Gastroesophageal sphincter (tissue), 4 donors: ENCODE measurements around the gene WNT9A. TPM values are rescaled to one million over a fixed set of nuclear protein-coding genes. Genes with fewer than 3 reads are reported as not detected.
"Not testable (repeated sequence)": the region's sequence is repeated elsewhere in the genome, so short reads cannot be mapped to it uniquely, and the experiment has no call there.

ENCODE experiments used
- ATAC-seq: fragments of 150-250 bp; one replicate; pipeline ENCODE4 v1.9.1; 2016; ENCODE audit warnings: mild to moderate bottlenecking, moderate library complexity
- H3K27ac ChIP-seq, 4 donors: fragments of 200-600 bp; sonication (generic) in 3 of 4; 1 replicate in 3 of 4; 2 replicates in 1 of 4; pipeline ENCODE4 v1.5.1; 2016 to 2019
- H3K27me3 ChIP-seq: fragments of 200-600 bp; sonication (generic); one replicate; pipeline ENCODE4 v1.5.1; 2019
- H3K36me3 ChIP-seq, 2 donors: fragments of 200-600 bp; sonication (generic); one replicate each; pipeline ENCODE4 v1.5.1; 2019; ENCODE audit warnings: control low read depth in 1 of 2
- H3K4me1 ChIP-seq, 3 donors: fragments of 200-600 bp; sonication (generic); 1 replicate in 2 of 3; 2 replicates in 1 of 3; pipeline ENCODE4 v1.5.1; 2016 to 2019; ENCODE audit warnings: control low read depth in 2 of 3
- H3K4me3 ChIP-seq, 2 donors: fragments of 200-600 bp; sonication (generic); one replicate each; pipeline ENCODE4 v1.5.1; 2019; ENCODE audit warnings: mild to moderate bottlenecking in 1 of 2, moderate library complexity in 1 of 2
- H3K9me3 ChIP-seq, 3 donors: fragments of 200-600 bp; sonication (generic); one replicate each; pipeline ENCODE4 v1.5.1; 2017 to 2019; ENCODE audit warnings: control low read depth in 2 of 3
- EP300 ChIP-seq: sonication (generic); formaldehyde crosslinking; IDR thresholded peaks from one replicate; pipeline ENCODE4 v1.6.1; 2017; ENCODE audit warnings: antibody characterized with exemption, mild to moderate bottlenecking
- POLR2A ChIP-seq, 2 donors: fragments of 450-650 bp; IDR thresholded peaks; one replicate each; pipeline ENCODE4 v1.6.1; 2017; ENCODE audit warnings: antibody characterized with exemption in 2 of 2, mild to moderate bottlenecking in 2 of 2, moderate library complexity in 1 of 2
- POLR2AphosphoS5 ChIP-seq: sonication (generic); formaldehyde crosslinking; IDR thresholded peaks from one replicate; pipeline ENCODE4 v1.6.1; 2017; ENCODE audit warnings: antibody characterized with exemption
- WGBS, 2 donors: methylation state at CpG; one replicate each; pipeline ENCODE4 v1.1.5; 2018; ENCODE audit warnings: low coverage in 1 of 2; 5-methylcytosine and 5-hydroxymethylcytosine counted together
- total RNA-seq, 4 donors: library from RNA; depleted of rRNA; stranded (reverse); fragments of >200 nt; gene quantifications; one replicate each; pipeline ENCODE4 v1.1.0, GENCODE V29; 2016
- TF ChIP-seq, protein P1 (sequence below), 4 experiments: fragments of 200-600 bp in 2 of 4; fragments of 450-650 bp in 2 of 4; sonication (generic) in 1 of 4; IDR thresholded peaks; one replicate each; pipeline ENCODE4 v1.5.1; 2017 to 2019; ENCODE audit warnings: antibody characterized with exemption in 4 of 4, mild to moderate bottlenecking in 2 of 4, moderate library complexity in 2 of 4

WNT9A gene
- total RNA-seq, 4 donors from 2014 or later: 5.4 to 14.0 (median 6.6) TPM

DNA sequence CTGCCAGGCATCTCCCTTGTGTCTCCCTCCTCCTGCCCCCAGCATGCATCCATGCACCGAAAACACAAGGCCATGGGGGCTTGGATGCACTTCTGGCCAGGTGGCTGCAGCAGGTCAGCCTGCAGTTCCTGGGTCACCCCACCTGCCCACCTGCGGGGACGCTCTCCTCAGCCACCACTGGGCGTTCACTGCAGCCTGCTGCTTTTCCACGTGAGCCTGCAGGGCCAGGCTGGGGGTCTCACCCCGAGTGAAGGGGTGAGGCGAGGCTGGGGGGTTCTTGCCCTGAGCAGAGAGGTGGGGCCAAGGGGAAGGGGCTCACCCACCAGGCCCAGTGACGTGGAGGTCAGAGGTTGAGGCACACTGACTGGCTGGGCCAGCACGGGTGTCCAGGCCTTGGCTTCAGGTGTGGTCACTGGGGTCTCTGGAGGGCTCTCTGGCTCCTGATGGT lies 64.6 kb downstream of the WNT9A start:
- no peaks in the 10 kb centered on the region for H3K9me3 ChIP-seq
- WGBS, 2 donors: 90 to 100% methylated on average over 1 of the region's 9 CpGs
- no peak for ATAC-seq
- no peaks in the 10 kb centered on the region for H3K36me3 ChIP-seq
- H3K4me3 ChIP-seq: no peak overlapping the region
- H3K4me1 ChIP-seq: peaks cover 0 to 26% (median 16%) of the 10 kb centered on the region in 3 donors
- TF ChIP-seq, protein P1, sequence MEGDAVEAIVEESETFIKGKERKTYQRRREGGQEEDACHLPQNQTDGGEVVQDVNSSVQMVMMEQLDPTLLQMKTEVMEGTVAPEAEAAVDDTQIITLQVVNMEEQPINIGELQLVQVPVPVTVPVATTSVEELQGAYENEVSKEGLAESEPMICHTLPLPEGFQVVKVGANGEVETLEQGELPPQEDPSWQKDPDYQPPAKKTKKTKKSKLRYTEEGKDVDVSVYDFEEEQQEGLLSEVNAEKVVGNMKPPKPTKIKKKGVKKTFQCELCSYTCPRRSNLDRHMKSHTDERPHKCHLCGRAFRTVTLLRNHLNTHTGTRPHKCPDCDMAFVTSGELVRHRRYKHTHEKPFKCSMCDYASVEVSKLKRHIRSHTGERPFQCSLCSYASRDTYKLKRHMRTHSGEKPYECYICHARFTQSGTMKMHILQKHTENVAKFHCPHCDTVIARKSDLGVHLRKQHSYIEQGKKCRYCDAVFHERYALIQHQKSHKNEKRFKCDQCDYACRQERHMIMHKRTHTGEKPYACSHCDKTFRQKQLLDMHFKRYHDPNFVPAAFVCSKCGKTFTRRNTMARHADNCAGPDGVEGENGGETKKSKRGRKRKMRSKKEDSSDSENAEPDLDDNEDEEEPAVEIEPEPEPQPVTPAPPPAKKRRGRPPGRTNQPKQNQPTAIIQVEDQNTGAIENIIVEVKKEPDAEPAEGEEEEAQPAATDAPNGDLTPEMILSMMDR (IDR thresholded peaks at IDR 0.05): no peak
- TF ChIP-seq EP300: no peak
- TF ChIP-seq POLR2A (IDR thresholded peaks at IDR 0.05): no peak
- no peak for TF ChIP-seq POLR2AphosphoS5
- H3K27ac ChIP-seq: no peak overlapping the region
- H3K27me3 ChIP-seq: no peaks in the 10 kb centered on the region

DNA sequence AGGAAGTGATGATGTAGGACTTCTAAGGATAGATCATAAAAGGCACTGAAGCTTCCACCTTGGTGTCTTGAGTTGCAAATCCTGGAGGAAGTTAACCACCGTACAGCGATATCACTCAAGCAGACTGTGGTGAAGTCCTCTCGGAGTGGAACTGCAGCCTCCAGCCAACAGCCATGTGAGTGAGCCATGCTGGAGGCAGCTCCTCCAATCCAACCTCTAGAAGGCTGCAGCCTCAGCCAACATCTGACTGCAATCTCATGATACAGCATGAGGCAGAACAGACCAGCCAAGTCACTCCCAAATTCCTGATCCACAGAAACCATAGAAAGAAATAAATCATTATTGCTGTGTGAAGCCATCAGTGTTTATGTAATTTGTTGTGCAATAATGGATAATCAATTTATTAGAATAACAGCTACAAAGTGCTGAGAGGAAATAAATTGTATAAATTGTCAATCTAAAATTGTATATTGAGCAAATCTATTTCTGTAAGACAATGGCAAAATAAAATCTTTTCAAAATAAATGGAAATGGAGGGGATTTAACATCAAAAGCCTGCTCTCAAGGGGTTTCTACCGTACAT lies 67.3 kb downstream of the WNT9A start:
- no peaks in the 10 kb centered on the region for H3K27me3 ChIP-seq
- no peaks in the 10 kb centered on the region for H3K9me3 ChIP-seq
- TF ChIP-seq POLR2A (IDR thresholded peaks at IDR 0.05) (no peak), POLR2AphosphoS5 (no peak)
- TF ChIP-seq, protein P1 (IDR thresholded peaks at IDR 0.05): no peak
- no peaks in the 10 kb centered on the region for H3K36me3 ChIP-seq
- no peak overlapping the region for H3K27ac ChIP-seq
- ATAC-seq: no peak
- peaks cover 0 to 3% (median 3%) of the 10 kb centered on the region in 3 donors for H3K4me1 ChIP-seq
- H3K4me3 ChIP-seq: no peak overlapping the region
- WGBS, 2 donors: 44 to 59% methylated on average over 1 to 2 of the region's 4 CpGs

DNA sequence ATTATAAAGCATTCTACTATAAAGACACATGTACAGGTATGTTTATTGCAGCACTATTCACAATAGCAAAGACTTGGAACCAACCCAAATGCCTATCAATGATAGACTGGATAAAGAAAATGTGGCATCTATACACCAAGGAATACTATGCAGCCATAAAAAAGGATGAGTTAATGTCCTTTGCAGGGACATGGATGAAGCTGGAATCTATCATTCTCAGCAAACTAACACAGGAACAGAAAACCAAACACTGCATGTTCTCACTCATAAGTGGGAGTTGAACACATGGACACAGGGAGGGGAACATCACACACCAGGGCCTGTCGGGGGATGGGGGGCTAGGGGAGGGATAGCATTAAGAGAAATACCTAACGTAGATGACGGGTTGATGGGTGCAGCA lies 69.9 kb downstream of the WNT9A start:
- WGBS, 2 donors: 100% methylated on average over 1 of the region's 3 CpGs; no CpG with 5 or more reads in 1 of the 2 donors
- H3K27me3 ChIP-seq, H3K4me1 ChIP-seq, H3K27ac ChIP-seq, H3K36me3 ChIP-seq, H3K9me3 ChIP-seq, H3K4me3 ChIP-seq, ATAC-seq: not testable (repeated sequence)

DNA sequence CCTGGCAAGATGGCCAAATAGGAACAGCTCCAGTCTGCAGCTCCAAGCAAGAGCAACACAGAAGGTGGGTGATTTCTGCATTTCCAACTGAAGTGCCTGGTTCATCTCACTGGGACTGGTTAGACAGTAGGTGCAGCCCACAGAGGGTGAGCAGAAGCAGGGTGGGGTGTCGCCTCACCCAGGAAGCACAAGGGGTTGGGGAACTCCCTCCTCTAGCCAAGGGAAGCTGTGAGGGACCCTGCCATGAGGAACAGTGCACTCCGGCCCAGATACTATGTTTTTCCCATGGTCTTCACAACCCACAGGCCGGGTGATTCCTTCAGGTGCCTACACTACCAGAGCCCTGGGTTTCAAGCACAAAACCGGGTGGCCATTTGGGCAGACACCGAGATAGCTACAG lies 75.8 kb downstream of the WNT9A start:
- H3K9me3 ChIP-seq, H3K4me1 ChIP-seq, H3K36me3 ChIP-seq, ATAC-seq, H3K27me3 ChIP-seq, H3K4me3 ChIP-seq, H3K27ac ChIP-seq: not testable (repeated sequence)
- WGBS, 2 donors: 83% methylated on average over 1 of the region's 5 CpGs; no CpG with 5 or more reads in 1 of the 2 donors

DNA sequence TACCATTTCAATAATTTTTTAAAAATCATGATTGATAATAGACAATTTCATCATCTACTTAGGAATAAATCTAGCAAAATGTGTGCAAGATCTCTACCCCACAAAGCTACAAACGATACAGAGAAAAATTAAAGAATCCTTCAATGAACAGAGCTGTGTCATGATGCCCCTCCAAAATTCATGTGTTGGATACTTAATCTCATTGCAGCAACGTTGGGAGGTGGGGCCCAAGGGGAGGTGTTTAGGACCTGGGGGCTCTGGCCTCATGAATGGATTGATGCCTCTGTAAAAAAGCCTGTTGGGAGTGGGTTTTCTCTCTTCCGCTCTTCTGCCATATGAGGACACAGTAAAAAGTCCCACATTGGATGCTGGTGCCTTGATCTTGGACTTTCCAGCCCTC lies 77.4 kb downstream of the WNT9A start:
- Histone ChIP-seq H3K27me3 (peaks cover 2% of the 10 kb centered on the region), H3K36me3 (no peaks in the 10 kb centered on the region), H3K4me3 (no peak overlapping the region), H3K27ac (no peak overlapping the region), H3K4me1 (no peaks in the 10 kb centered on the region), H3K9me3 (peaks cover 0 to 4% (median 0%) of the 10 kb centered on the region in 3 donors)
- no peak for ATAC-seq
- WGBS, 2 donors: 64 to 79% methylated on average over 3 of the region's 3 CpGs
- TF ChIP-seq EP300 (no peak), POLR2AphosphoS5 (no peak), POLR2A (IDR thresholded peaks at IDR 0.05) (no peak)
- TF ChIP-seq, protein P1 (IDR thresholded peaks at IDR 0.05): no peak

DNA sequence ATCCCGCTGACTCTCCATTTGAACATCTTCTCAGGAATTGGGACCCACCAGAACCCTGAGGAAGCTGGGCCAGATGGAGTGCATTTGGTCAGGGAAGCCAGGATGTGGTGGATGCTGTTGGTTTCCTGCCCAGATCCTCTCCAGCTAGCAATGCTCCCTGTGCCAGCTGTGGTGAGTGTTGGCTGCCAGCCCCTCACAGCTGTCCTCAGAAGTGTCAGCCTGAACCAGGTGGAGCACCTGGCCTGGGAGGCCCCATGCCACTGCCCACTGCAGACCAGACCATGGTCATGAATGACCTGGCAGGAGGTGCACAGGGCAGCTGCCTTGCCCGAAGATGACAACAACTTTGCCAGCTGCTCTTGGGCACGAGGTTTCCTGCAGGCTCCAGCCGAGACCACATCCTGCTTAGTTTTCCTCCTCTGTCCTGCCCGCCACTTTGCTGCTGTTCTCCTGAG lies 77.9 kb downstream of the WNT9A start:
- Histone ChIP-seq H3K9me3 (peaks cover 0 to 9% (median 0%) of the 10 kb centered on the region in 3 donors), H3K36me3 (no peaks in the 10 kb centered on the region), H3K27ac (no peak overlapping the region), H3K27me3 (peaks cover 2% of the 10 kb centered on the region), H3K4me1 (no peaks in the 10 kb centered on the region), H3K4me3 (no peak overlapping the region)
- ATAC-seq: no peak
- WGBS, 2 donors: 74 to 79% methylated on average over 4 to 5 of the region's 5 CpGs
- no peak for TF ChIP-seq POLR2A (IDR thresholded peaks at IDR 0.05)
- TF ChIP-seq, protein P1 (IDR thresholded peaks at IDR 0.05): no peak
- no peak for TF ChIP-seq POLR2AphosphoS5
- TF ChIP-seq EP300: no peak
